Body of pancreas (tissue), 4 donors: ENCODE results near the gene NPW. TPM values are rescaled to one million over a fixed set of nuclear protein-coding genes. Genes with fewer than 3 reads are reported as not detected.

Experiments used
- ATAC-seq: fragments of 150-250 bp; one replicate; pipeline ENCODE4 v1.9.1; 2016
- DNase-seq, 4 donors: peaks; one replicate each; pipeline ENCODE4 v3.0.0-alpha.2; 2019
- H3K27ac ChIP-seq, 4 donors: fragments of 200-600 bp; sonication (generic); 1 replicate in 3 of 4; 2 replicates in 1 of 4; pipeline versions ENCODE4 v1.5.1 to v1.6.1; 2016 to 2019; ENCODE audit warnings: mild to moderate bottlenecking in 1 of 4, mixed read lengths in 1 of 4, moderate library complexity in 1 of 4
- H3K27me3 ChIP-seq, 2 donors: fragments of 200-600 bp; sonication (generic); one replicate each; pipeline ENCODE4 v1.6.0; 2016; ENCODE audit warnings: mild to moderate bottlenecking in 1 of 2
- H3K36me3 ChIP-seq, 2 donors: fragments of 200-600 bp; sonication (generic); replicated peaks in 1 of 2; 2 replicates each; pipeline ENCODE4 v1.5.1; 2016; ENCODE audit warnings: low read depth in 2 of 2; ENCODE audit not compliant: insufficient read depth in 1 of 2
- H3K4me1 ChIP-seq: fragments of 200-600 bp; sonication (generic); one replicate; pipeline ENCODE4 v1.6.0; 2016
- H3K4me3 ChIP-seq, 2 donors: fragments of 200-600 bp; sonication (generic); 1 replicate in 1 of 2; 2 replicates in 1 of 2; pipeline ENCODE4 v1.5.1; 2016 to 2019
- H3K9me3 ChIP-seq, 3 donors: fragments of 200-600 bp; sonication (generic); 1 replicate in 2 of 3; 2 replicates in 1 of 3; pipeline ENCODE4 v1.5.1; 2016
- CTCF ChIP-seq, 7 experiments: fragments of 450-650 bp in 4 of 7; fragments of 200-600 bp in 3 of 7; sonication (generic) in 3 of 7; IDR thresholded peaks; one replicate each; pipeline ENCODE4 v1.5.1; 2016 to 2019; ENCODE audit warnings: antibody characterized with exemption in 7 of 7
- POLR2A ChIP-seq, 3 donors: fragments of 450-650 bp; IDR thresholded peaks; one replicate each; pipeline ENCODE4 v1.6.1; 2016; ENCODE audit warnings: antibody characterized with exemption in 3 of 3, mild to moderate bottlenecking in 2 of 3
- WGBS, 2 donors: methylation state at CpG; one replicate each; pipeline ENCODE4 v1.1.5; 2017; 5-methylcytosine and 5-hydroxymethylcytosine counted together
- intact Hi-C: fragments of 100-400 bp; cut with DNase I; formaldehyde crosslinking; loops from one replicate; pipeline ENCODE4 v1.15.1; 2023
- total RNA-seq, 2 donors: library from RNA; depleted of rRNA; stranded (reverse); fragments of >200 nt; gene quantifications; one replicate each; pipeline ENCODE4 v1.1.0, GENCODE V29; 2016

The NPW gene
- not detected for total RNA-seq

GRCh38 chr16:2019518-2019920, at the start of gene NPW:
TSS of gene NPW (plus strand) at chr16:2019785.
- H3K9me3 ChIP-seq = no peaks in the 10 kb centered on the region
- H3K4me3 ChIP-seq = no peak within 1 kb of the TSS
- no peaks in the 10 kb centered on the region for H3K36me3 ChIP-seq
- WGBS, 2 donors = 2 to 3% methylated on average over 9 to 25 of the region's 33 CpGs
- no peak for DNase-seq
- no peak for ATAC-seq
- TF ChIP-seq POLR2A (IDR thresholded peaks at IDR 0.05) = no peak
- no peak for TF ChIP-seq CTCF (IDR thresholded peaks at IDR 0.05)
- no peak within 1 kb of the TSS for H3K27ac ChIP-seq
- peaks cover 32% of the 10 kb centered on the region for H3K4me1 ChIP-seq
- intact Hi-C loops = loop anchor here (5.0 kb wide), 1 partner anchor 123 kb away; no protein-coding TSS in a partner anchor
- H3K27me3 ChIP-seq = peaks cover 0 to 10% of the 10 kb centered on the region in 2 donors

- Histone ChIP-seq H3K9me3 (no peaks in the 10 kb centered on the region), H3K4me3 (peak within 1 kb of the TSS; percentile 62 to 94), H3K4me1 (peaks cover 28% of the 10 kb centered on the region), H3K36me3 (peaks cover 0 to 15% of the 10 kb centered on the region in 2 donors), H3K27ac (peak within 1 kb of the TSS; percentile 76 to 96 (median 92)), H3K27me3 (no peaks in the 10 kb centered on the region)
- DNase-seq (peak; percentile 92 to 94 (median 94)), ATAC-seq (peak; percentile 95)
- 0% methylated on average over 3 to 66 of the region's 78 CpGs for WGBS, 2 donors
- TF ChIP-seq CTCF (IDR thresholded peaks at IDR 0.05) = peak in 2 of 7 experiments; percentile 11 to 38
- peak; percentile 80 to 95 (median 95) for TF ChIP-seq POLR2A (IDR thresholded peaks at IDR 0.05)
- intact Hi-C loops = no loop called here
Observed at GRCh38 chr16:1971796-1972489, 47.6 kb upstream of the NPW start, which contains the start of gene TBL3. TSS of gene TBL3 (plus strand) at chr16:1972053. CDS start at chr16:1972165, 112 bp downstream.

GRCh38 chr16:1972490-1972877, 47.1 kb upstream of the NPW start:
- TF ChIP-seq POLR2A (IDR thresholded peaks at IDR 0.05) = no peak
- peak overlapping the region; percentile 62 to 94 for H3K4me3 ChIP-seq
- 2 to 4% methylated on average over 5 to 22 of the region's 22 CpGs for WGBS, 2 donors
- peaks cover 28% of the 10 kb centered on the region for H3K4me1 ChIP-seq
- DNase-seq (peak in 1 of 4 donors; percentile 27), ATAC-seq (no peak)
- H3K36me3 ChIP-seq = peaks cover 0 to 19% of the 10 kb centered on the region in 2 donors
- H3K27me3 ChIP-seq = no peaks in the 10 kb centered on the region
- peak overlapping the region in 2 of 4 donors; percentile 76 to 89 for H3K27ac ChIP-seq
- intact Hi-C loops = no loop called here
- H3K9me3 ChIP-seq = no peaks in the 10 kb centered on the region

DNA sequence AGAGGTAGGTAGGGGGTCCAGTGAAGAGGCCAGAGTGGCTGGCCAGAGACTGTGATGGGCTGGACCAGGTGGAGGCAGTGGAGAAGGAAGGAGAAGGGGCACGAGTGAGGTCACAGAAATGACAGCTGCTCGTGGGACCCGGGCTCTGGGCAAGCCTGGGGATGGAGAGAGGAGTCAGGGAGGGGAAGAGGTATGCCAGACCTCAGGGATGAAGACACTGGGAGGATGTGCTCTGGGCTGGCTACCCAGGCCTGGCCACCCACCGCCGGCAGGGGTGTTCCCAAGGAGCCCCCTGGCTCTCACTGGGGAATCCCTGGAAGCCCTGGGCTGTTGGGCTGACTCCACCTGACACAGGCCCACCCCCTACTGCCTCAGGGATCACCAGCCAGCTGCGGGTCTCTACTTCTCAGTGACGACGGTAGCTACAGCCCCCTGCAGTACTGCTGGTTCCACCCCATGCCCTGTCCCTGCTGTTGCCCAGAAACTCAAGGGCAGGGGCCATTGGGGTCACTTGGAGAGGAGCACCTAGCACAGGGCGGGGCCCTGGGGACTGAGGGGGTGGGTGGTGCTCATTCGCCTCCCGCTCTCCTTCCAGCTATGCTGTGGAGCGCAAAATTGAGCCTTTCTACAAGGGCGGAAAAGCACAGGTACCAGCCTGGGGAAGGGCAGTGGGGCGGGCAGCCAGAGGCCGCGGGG, 46.0 kb upstream of the NPW start:
- 80 to 84% methylated on average over 12 to 14 of the region's 16 CpGs for WGBS, 2 donors
- TF ChIP-seq CTCF (IDR thresholded peaks at IDR 0.05) (no peak), POLR2A (IDR thresholded peaks at IDR 0.05) (no peak)

More for the DNA sequence above, 46.0 kb upstream of the NPW start:
- peak in 1 of 4 donors; percentile 12 for DNase-seq
- no peak overlapping the region for H3K4me3 ChIP-seq
- no peak for ATAC-seq
- peaks cover 34% of the 10 kb centered on the region for H3K4me1 ChIP-seq
- H3K9me3 ChIP-seq = no peaks in the 10 kb centered on the region
- H3K27ac ChIP-seq = no peak overlapping the region
- H3K27me3 ChIP-seq = no peaks in the 10 kb centered on the region
- intact Hi-C loops = no loop called here
- peaks cover 0 to 20% of the 10 kb centered on the region in 2 donors for H3K36me3 ChIP-seq
